ENCODE results near the gene SRY.

DNA sequence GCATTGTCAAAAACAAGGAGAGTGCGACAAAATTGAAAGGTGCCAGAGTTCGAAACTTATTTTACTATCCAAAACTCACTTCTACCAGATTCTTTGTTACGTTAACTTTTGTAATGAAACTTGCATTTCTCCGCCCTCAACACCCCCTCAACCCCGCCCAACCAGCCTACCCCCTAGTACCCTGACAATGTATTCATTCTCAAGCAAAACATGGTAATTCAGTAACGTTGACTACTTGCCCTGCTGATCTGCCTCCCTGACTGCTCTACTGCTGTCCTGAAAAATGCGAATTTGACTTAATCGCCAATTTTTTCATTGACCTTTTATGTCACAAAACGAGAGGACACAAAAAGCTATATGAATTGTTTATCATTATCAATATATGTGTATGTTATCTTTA, at the start of gene SRY:
- TF ChIP-seq POLR2A (IDR thresholded peaks at IDR 0.05) (no peak), CTCF (IDR thresholded peaks at IDR 0.05) (no peak)

Data from uterus (tissue), 2 donors.